Measurements from ENCODE around the gene TLL2. TPM values are rescaled to one million over a fixed set of nuclear protein-coding genes. Genes with fewer than 3 reads are reported as not detected.

The TLL2 gene
- total and polyA plus RNA-seq, 3 donors from 2014 or later = 0.39 to 0.68 (median 0.67) TPM

DNA sequence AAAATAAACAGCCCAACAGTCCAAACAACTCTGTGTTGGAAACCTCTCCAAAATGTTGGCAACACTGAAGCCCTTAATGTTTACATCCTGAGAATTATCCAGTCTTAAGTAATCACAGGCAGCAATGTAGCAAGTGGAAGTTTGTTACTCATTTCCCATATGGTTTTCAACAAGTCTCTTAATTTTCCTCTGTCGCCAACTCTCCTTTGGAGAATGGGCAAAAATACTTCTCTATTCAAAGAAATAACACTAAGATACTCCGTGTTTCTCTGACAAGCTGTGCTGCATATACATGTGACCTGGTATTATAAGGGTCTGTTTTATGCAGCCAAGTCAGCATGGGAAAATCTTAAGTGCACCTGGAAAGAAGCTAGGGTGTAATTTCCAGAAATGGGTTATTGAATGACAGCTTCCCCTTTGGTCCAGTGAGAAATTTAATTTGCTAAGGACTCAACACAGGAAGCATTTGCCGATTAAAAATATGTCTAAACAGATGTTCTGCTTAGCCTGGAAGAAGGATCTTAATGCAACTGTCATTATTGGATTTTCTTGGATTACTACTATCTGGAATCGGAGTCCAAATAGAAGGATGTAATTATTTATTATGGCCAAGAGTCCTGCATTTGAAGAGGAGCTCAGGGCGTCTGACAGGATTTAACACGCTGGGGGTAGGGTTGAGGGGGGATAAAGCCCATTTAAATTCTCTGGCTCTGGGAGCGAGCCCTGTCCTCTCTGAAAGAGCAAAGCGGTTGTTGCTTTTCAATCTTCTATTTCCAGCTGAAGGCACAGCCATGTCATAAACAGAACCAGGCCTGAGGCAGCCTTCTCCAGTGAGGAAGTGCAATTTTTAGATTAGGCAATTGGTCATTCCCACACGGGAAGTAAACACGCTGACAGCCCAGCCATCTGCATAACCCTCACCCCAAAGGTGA is 73.1 kb downstream of the TLL2 start:
- no peak for DNase-seq
- 67 to 76% methylated on average over 10 of the region's 10 CpGs for WGBS, 2 donors
- H3K27ac ChIP-seq = no peak overlapping the region
- H3K36me3 ChIP-seq (ENCODE audit: low read depth, missing control alignments) = no peaks in the 10 kb centered on the region
- no peaks in the 10 kb centered on the region for H3K4me1 ChIP-seq
- TF ChIP-seq, protein P1, sequence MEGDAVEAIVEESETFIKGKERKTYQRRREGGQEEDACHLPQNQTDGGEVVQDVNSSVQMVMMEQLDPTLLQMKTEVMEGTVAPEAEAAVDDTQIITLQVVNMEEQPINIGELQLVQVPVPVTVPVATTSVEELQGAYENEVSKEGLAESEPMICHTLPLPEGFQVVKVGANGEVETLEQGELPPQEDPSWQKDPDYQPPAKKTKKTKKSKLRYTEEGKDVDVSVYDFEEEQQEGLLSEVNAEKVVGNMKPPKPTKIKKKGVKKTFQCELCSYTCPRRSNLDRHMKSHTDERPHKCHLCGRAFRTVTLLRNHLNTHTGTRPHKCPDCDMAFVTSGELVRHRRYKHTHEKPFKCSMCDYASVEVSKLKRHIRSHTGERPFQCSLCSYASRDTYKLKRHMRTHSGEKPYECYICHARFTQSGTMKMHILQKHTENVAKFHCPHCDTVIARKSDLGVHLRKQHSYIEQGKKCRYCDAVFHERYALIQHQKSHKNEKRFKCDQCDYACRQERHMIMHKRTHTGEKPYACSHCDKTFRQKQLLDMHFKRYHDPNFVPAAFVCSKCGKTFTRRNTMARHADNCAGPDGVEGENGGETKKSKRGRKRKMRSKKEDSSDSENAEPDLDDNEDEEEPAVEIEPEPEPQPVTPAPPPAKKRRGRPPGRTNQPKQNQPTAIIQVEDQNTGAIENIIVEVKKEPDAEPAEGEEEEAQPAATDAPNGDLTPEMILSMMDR (IDR thresholded peaks at IDR 0.05) = no peak
- TF ChIP-seq POLR2A (IDR thresholded peaks at IDR 0.05) = no peak
- no peaks in the 10 kb centered on the region for H3K27me3 ChIP-seq
- intact Hi-C loops (cut with DNase I; ENCODE audit: low total_unique reads) = no loop called here
- no peaks in the 10 kb centered on the region for H3K9me3 ChIP-seq
- H3K4me3 ChIP-seq = no peak overlapping the region

DNA sequence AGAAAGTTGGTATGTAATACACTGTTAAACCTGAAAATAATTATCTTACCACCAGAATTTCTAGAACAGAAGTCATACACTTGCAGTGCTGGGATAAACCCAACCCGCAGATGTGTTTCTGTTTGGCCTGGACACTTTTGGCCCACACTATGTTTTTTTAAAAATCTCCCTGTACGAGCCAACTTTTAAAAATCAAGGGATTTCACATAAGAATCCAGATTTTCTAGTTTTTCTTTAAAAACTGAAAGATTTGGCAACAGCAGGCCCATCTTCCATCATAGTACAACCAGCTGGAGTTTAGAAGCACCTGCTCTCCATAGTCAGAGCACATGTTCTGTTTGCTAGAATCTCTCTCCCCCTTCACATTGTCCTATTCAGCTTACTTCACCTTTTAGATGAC is 74.0 kb downstream of the TLL2 start:
- no peak for DNase-seq
- no peaks in the 10 kb centered on the region for H3K36me3 ChIP-seq (ENCODE audit: low read depth, missing control alignments)
- no peak overlapping the region for H3K27ac ChIP-seq
- intact Hi-C loops (cut with DNase I; ENCODE audit: low total_unique reads) = no loop called here
- no peaks in the 10 kb centered on the region for H3K27me3 ChIP-seq
- TF ChIP-seq POLR2A (IDR thresholded peaks at IDR 0.05) = no peak
- TF ChIP-seq, protein P1 (IDR thresholded peaks at IDR 0.05) = no peak
- H3K4me1 ChIP-seq = no peaks in the 10 kb centered on the region
- H3K9me3 ChIP-seq = no peaks in the 10 kb centered on the region
- no peak overlapping the region for H3K4me3 ChIP-seq
- WGBS, 2 donors = 62 to 73% methylated on average over 2 of the region's 2 CpGs

DNA sequence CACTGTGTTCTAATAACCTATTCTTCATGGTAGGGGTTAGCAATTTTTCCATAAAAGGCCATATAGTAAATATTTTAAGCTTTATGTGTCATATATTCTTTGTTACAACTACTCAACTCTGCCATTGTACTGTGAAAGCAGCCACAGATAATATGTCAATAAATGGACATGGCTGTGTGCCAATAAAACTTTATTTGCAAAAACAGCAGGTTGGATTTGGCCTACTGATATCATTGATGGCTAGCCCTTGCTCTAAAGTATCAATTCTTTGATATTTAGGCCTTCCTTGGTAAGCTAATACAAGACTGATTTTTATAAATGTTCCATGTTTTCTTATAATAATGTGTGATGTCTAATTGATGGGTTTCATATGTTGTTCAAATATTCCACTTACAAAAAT is 77.7 kb downstream of the TLL2 start:
- H3K36me3 ChIP-seq (ENCODE audit: low read depth, missing control alignments) = no peaks in the 10 kb centered on the region
- H3K27me3 ChIP-seq = no peaks in the 10 kb centered on the region
- H3K9me3 ChIP-seq = no peaks in the 10 kb centered on the region
- H3K27ac ChIP-seq = no peak overlapping the region
- H3K4me1 ChIP-seq = no peaks in the 10 kb centered on the region
- no peak overlapping the region for H3K4me3 ChIP-seq
- no peak for DNase-seq
- TF ChIP-seq POLR2A (IDR thresholded peaks at IDR 0.05) = no peak
- TF ChIP-seq, protein P1 (IDR thresholded peaks at IDR 0.05) = no peak
- intact Hi-C loops (cut with DNase I; ENCODE audit: low total_unique reads) = no loop called here

DNA sequence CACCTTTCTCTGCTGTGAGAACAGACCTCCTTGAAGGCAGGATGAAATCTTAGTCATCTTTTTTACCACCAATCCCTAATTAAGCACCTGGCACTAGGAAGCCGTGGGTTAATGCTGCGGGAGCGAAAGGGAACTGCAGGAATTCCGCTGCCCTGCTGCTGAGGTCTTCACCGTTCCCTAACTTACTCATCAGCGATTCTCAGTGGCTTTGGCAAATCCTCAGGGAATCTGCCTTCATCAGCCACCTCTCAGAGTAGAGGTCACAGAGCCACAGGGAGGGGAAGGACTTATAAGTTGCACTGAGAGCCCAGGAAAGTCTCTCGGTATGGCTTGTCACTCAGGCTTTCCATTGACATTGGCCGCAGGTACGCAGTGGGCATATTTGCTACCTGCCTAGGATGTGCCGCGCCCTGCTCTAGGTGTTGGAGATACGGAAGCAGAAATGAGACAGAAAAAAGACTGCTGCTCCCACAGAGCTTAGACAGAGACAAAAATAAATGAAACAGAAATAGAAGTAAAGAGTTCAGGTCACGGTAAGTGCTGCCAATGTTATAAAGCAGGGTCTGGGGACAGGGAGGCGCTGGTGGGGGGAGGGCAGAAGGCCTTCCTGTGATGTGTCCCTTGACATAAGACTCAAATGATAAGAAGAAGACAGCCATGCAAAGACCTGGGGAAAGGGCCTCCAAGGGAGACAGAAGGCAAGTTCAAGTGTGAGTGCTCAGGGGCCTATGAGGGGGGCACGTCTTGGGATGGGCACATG is 82.3 kb downstream of the TLL2 start:
- 89 to 91% methylated on average over 14 to 15 of the region's 15 CpGs for WGBS, 2 donors
- no peak for DNase-seq
- no peak for TF ChIP-seq POLR2A (IDR thresholded peaks at IDR 0.05)
- TF ChIP-seq, protein P1 (IDR thresholded peaks at IDR 0.05) = no peak

More for the DNA sequence above, 82.3 kb downstream of the TLL2 start:
- no peaks in the 10 kb centered on the region for H3K9me3 ChIP-seq
- no peak overlapping the region for H3K4me3 ChIP-seq
- no peaks in the 10 kb centered on the region for H3K4me1 ChIP-seq
- H3K36me3 ChIP-seq (ENCODE audit: low read depth, missing control alignments) = no peaks in the 10 kb centered on the region
- H3K27ac ChIP-seq = no peak overlapping the region
- intact Hi-C loops (cut with DNase I; ENCODE audit: low total_unique reads) = no loop called here
- no peaks in the 10 kb centered on the region for H3K27me3 ChIP-seq
